A549 treated with RU486 at 1 μM for 4 hours (cell line): ENCODE results near the gene TMEM178B. TPM values are rescaled to one million over a fixed set of nuclear protein-coding genes. Genes with fewer than 3 reads are reported as not detected.

ENCODE experiments used
- total RNA-seq: library from RNA; stranded (reverse); fragments of 200-300 nt; extraction: Qiagen RNA extraction; gene quantifications from 5 replicates; pipeline ENCODE4 v1.2.3, GENCODE V29; 2022; ENCODE audit warnings: low read depth

TMEM178B gene
- total RNA-seq = 1.1 to 1.7 TPM (median 1.4 TPM) in 5 replicates

GRCh38 chr7:141073641-141074161, at the start of gene TMEM178B:
Gene TMEM178B (plus strand): TSS chr7:141074064.

Other genes with a start within 250 kb of the TMEM178B start
- 4.9 to 6.5 TPM (median 5.9 TPM) in 5 replicates for gene BRAF, start 149.1 kb upstream of the TMEM178B start, total RNA-seq
- 101 to 128 TPM (median 118 TPM) in 5 replicates for gene MRPS33, start 59.1 kb upstream of the TMEM178B start, total RNA-seq